ENCODE results near the gene SCT. TPM values are rescaled to one million over a fixed set of nuclear protein-coding genes. Genes with fewer than 3 reads are reported as not detected.

SCT gene
- total and polyA plus RNA-seq, 2 of the 8 experiments (the other 6 are each of a cell fraction or from before 2014, with no cell fraction given): 1.7 to 2.0 TPM

GRCh38 chr11:611001-611996 lies 15.7 kb downstream of the SCT start:
- no peak overlapping the region for H2BK12ac ChIP-seq (ENCODE audit: low read depth, low read length)
- peaks cover 10% of the 10 kb centered on the region for H3K79me1 ChIP-seq (ENCODE audit: low read depth, low read length)
- H3K79me2 ChIP-seq (ENCODE audit: control insufficient read depth in 1 of 2, insufficient read depth in 2 of 2, low read length in 2 of 2): no peaks in the 10 kb centered on the region
- no peak overlapping the region for H2BK120ac ChIP-seq (replicated peaks; ENCODE audit: low read depth, low read length)
- H3K56ac ChIP-seq (replicated peaks; ENCODE audit: insufficient read length, low read depth, low read length): no peak overlapping the region
- no peak overlapping the region for H3K23ac ChIP-seq (ENCODE audit: insufficient read length)
- peaks cover 23 to 61% (median 51%) of the 10 kb centered on the region in 4 experiments for H3K36me3 ChIP-seq (ENCODE audit: control insufficient read depth in 2 of 4, insufficient read depth in 4 of 4, low read length in 3 of 4)
- H3K18ac ChIP-seq (ENCODE audit: extremely low read depth, low read length): no peak overlapping the region
- peaks cover 0 to 13% (median 3%) of the 10 kb centered on the region in 4 experiments; a peak in 5 of 7 replicates for H3K4me1 ChIP-seq (replicated peaks in 1 of 4; ENCODE audit: control insufficient read depth in 3 of 4, insufficient read depth in 4 of 4, low read length in 3 of 4)
- WGBS, 2 experiments (ENCODE audit: extremely low coverage in 1 of 2, insufficient coverage in 1 of 2, insufficient read length in 1 of 2, insufficient replicate concordance in 2 of 2, low coverage in 1 of 2, low lambda C conversion rate in 2 of 2, missing lambda C conversion rate in 1 of 2): 94% methylated on average over 41 of the region's 49 CpGs; no CpG with 5 or more reads in 1 of the 2 experiments
- no peak overlapping the region for H2BK15ac ChIP-seq (ENCODE audit: low read length)
- CTCF ChIA-PET (ENCODE audit: partially characterized antibody): interaction anchor here (0.8 to 2.4 kb wide), 13 partner anchors 8 to 115 kb away, joined by 3 to 9 read pairs (median 4); no protein-coding TSS in a partner anchor
- no peak overlapping the region; the same call in 1 of the 2 replicates for H4K8ac ChIP-seq (ENCODE audit: extremely low read depth, insufficient read depth, low read length)
- POLR2A ChIA-PET (ENCODE audit: partially characterized antibody): interaction anchor here (1.1 to 1.5 kb wide), 8 partner anchors 10 to 146 kb away, joined by 3 to 6 read pairs (median 3); partner anchors contain the start of genes LMNTD2 and RASSF7
- H3K9ac ChIP-seq (replicated peaks in 1 of 4; ENCODE audit: extremely low read depth in 1 of 4, low read depth in 3 of 4, low read length in 3 of 4): no peak overlapping the region
- no peak overlapping the region for H2AK5ac ChIP-seq (ENCODE audit: low read depth, low read length)
- H3K4me2 ChIP-seq (ENCODE audit: insufficient read depth in 1 of 2, low read depth in 2 of 2, low read length in 2 of 2): no peak overlapping the region
- no peak overlapping the region for H2BK20ac ChIP-seq (ENCODE audit: low read length)
- no peak overlapping the region for H3K4me3 ChIP-seq (ENCODE audit: extremely low read depth in 1 of 4, insufficient read depth in 2 of 4, low read depth in 3 of 4, low read length in 4 of 4)
- no peak overlapping the region for H4K91ac ChIP-seq (replicated peaks; ENCODE audit: insufficient read length, low read length)
- H3K4ac ChIP-seq (replicated peaks; ENCODE audit: insufficient read length, low read depth, low read length): no peak overlapping the region
- H3K27me3 ChIP-seq (replicated peaks in 1 of 4; ENCODE audit: control insufficient read depth in 3 of 4, extremely low read depth in 1 of 4, insufficient read depth in 3 of 4, low read length in 3 of 4): no peaks in the 10 kb centered on the region
- no peak overlapping the region for H4K5ac ChIP-seq (ENCODE audit: insufficient read length, low read depth, low read length)
- peaks cover 3% of the 10 kb centered on the region; the same call in 1 of the 2 replicates for H3K23me2 ChIP-seq (ENCODE audit: low read depth, low read length)
- H2BK5ac ChIP-seq (ENCODE audit: low read depth, low read length): no peak overlapping the region
- no peak overlapping the region for H3K14ac ChIP-seq (ENCODE audit: insufficient read length)
- H4K20me1 ChIP-seq (replicated peaks in 1 of 2; ENCODE audit: control insufficient read depth in 1 of 2, insufficient read depth in 2 of 2, low read length in 2 of 2): peaks cover 25 to 31% of the 10 kb centered on the region in 2 experiments
- H2AFZ ChIP-seq (ENCODE audit: low read length): no peak overlapping the region
- DNase-seq (ENCODE audit: low read depth in 1 of 2, low spot score in 2 of 2): no peak
- no peaks in the 10 kb centered on the region for H3K9me3 ChIP-seq (ENCODE audit: insufficient read depth in 2 of 2, low read depth in 1 of 2, low read length in 1 of 2)
- H3K27ac ChIP-seq (ENCODE audit: low read depth, low read length): no peak overlapping the region
- no peak for FAIRE-seq
- TF ChIP-seq, protein P1, sequence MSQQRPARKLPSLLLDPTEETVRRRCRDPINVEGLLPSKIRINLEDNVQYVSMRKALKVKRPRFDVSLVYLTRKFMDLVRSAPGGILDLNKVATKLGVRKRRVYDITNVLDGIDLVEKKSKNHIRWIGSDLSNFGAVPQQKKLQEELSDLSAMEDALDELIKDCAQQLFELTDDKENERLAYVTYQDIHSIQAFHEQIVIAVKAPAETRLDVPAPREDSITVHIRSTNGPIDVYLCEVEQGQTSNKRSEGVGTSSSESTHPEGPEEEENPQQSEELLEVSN (IDR thresholded peaks at IDR 0.05): no peak
- no peak for TF ChIP-seq CBX8 (IDR thresholded peaks at IDR 0.05; ENCODE audit: borderline replicate concordance, low read depth, low read length)
- no peak for TF ChIP-seq EGR1 (IDR thresholded peaks at IDR 0.05; ENCODE audit: borderline replicate concordance, low read depth, low read length)
- no peak for TF ChIP-seq CREB1 (IDR thresholded peaks at IDR 0.05)
- TF ChIP-seq ASH2L (IDR thresholded peaks at IDR 0.05; ENCODE audit: low read length): no peak
- TF ChIP-seq SUZ12 (IDR thresholded peaks at IDR 0.05; ENCODE audit: low read length): no peak
- no peak for TF ChIP-seq ATF2 (IDR thresholded peaks at IDR 0.05; ENCODE audit: low read length)
- TF ChIP-seq NANOG (IDR thresholded peaks at IDR 0.05; ENCODE audit: insufficient read depth, low read depth, low read length, poor library complexity, severe bottlenecking): no peak
